Immature natural killer cell (primary cell): ENCODE data around the gene IDUA. TPM values are rescaled to one million over a fixed set of nuclear protein-coding genes. Genes with fewer than 3 reads are reported as not detected.
A peak's percentile ranks its signal among the peaks of the same experiment; 100 is the strongest.
"Not testable (repeated sequence)": the region's sequence is repeated elsewhere in the genome, so short reads cannot be mapped to it uniquely, and the experiment has no call there.

ENCODE experiments used
- DNase-seq, 3 donors: peaks; one replicate each; pipeline ENCODE4 v3.0.0; 2022; ENCODE audit warnings: mixed read lengths in 1 of 3
- H3K27ac Mint-ChIP-seq, 6 donors: one replicate each; pipeline ENCODE4 v1.8.0; 2020; ENCODE audit warnings: mixed read lengths in 6 of 6, mild to moderate bottlenecking in 5 of 6, inconsistent platforms in 4 of 6, moderate library complexity in 3 of 6
- H3K27me3 Mint-ChIP-seq, 3 donors: one replicate each; pipeline ENCODE4 v1.8.0; 2020 to 2021; ENCODE audit warnings: low read depth in 3 of 3, mild to moderate bottlenecking in 3 of 3, mixed read lengths in 3 of 3, moderate library complexity in 3 of 3, inconsistent platforms in 1 of 3
- H3K36me3 Mint-ChIP-seq, 3 donors: one replicate each; pipeline ENCODE4 v1.8.0; 2020; ENCODE audit warnings: mixed read lengths in 3 of 3, inconsistent platforms in 2 of 3, mild to moderate bottlenecking in 2 of 3
- H3K4me1 Mint-ChIP-seq, 2 donors: one replicate each; pipeline ENCODE4 v1.8.0; 2020; ENCODE audit warnings: inconsistent platforms in 2 of 2, mild to moderate bottlenecking in 2 of 2, mixed read lengths in 2 of 2, moderate library complexity in 1 of 2
- H3K4me3 Mint-ChIP-seq, 5 donors: one replicate each; pipeline ENCODE4 v1.8.0; 2020; ENCODE audit warnings: mild to moderate bottlenecking in 5 of 5, mixed read lengths in 5 of 5, inconsistent platforms in 3 of 5, moderate library complexity in 3 of 5
- H3K9me3 Mint-ChIP-seq, 6 donors: one replicate each; pipeline ENCODE4 v1.8.0; 2020; ENCODE audit warnings: mild to moderate bottlenecking in 6 of 6, mixed read lengths in 6 of 6, inconsistent platforms in 4 of 6, moderate library complexity in 3 of 6
- polyA plus RNA-seq, 3 donors: library from polyadenylated mRNA; unstranded; fragments of 300-500 nt; fragmentation: Illumina TruSeq; gene quantifications; one replicate each; pipeline ENCODE4 v1.2.3, GENCODE V29; 2021

The IDUA gene
- polyA plus RNA-seq, 3 donors from 2014 or later, result 5.6 to 12.2 (median 6.3) TPM

- DNase-seq, result no peak
- Mint-ChIP-seq H3K9me3 (no peaks in the 10 kb centered on the region), H3K27ac (no peak overlapping the region), H3K36me3 (no peaks in the 10 kb centered on the region), H3K4me3 (no peak overlapping the region), H3K27me3 (peaks cover 0 to 4% (median 2%) of the 10 kb centered on the region in 3 donors), H3K4me1 (peaks cover 0 to 2% of the 10 kb centered on the region in 2 donors)
These were observed 53.7 kb downstream of the IDUA start for GRCh38 chr4:1040344-1041146.

GRCh38 chr4:1041147-1041935 lies 54.5 kb downstream of the IDUA start:
- peaks cover 0 to 2% of the 10 kb centered on the region in 2 donors for H3K4me1 Mint-ChIP-seq
- H3K9me3 Mint-ChIP-seq, result no peaks in the 10 kb centered on the region
- no peak for DNase-seq
- H3K27me3 Mint-ChIP-seq, result peaks cover 0 to 4% (median 4%) of the 10 kb centered on the region in 3 donors
- no peaks in the 10 kb centered on the region for H3K36me3 Mint-ChIP-seq
- H3K4me3 Mint-ChIP-seq, result peak overlapping the region in 1 of 5 donors; percentile 15
- H3K27ac Mint-ChIP-seq, result no peak overlapping the region

DNA sequence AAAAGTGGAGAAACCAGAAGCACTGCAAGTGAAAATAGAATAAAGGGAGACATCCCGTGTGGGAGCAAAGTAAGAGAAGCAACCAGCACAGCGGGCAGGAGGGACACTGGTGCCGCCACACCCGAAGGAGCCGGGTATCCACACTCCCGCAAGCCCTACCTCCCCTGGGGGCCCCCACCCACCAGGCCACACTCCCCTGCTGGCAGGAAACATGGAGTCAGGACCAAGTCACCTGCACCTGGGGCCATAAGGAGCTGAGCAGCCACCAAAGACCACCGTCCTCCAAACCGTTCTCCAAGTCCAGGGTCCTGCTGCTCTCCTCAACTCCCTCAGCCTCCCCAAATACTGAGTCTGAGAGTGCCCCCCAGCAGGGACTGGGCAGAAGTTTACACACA lies 55.1 kb downstream of the IDUA start:
- Mint-ChIP-seq H3K27ac (no peak overlapping the region), H3K9me3 (no peaks in the 10 kb centered on the region), H3K27me3 (peaks cover 2 to 6% (median 5%) of the 10 kb centered on the region in 3 donors), H3K4me3 (no peak overlapping the region), H3K4me1 (peaks cover 0 to 2% of the 10 kb centered on the region in 2 donors), H3K36me3 (no peaks in the 10 kb centered on the region)
- DNase-seq, result no peak

DNA sequence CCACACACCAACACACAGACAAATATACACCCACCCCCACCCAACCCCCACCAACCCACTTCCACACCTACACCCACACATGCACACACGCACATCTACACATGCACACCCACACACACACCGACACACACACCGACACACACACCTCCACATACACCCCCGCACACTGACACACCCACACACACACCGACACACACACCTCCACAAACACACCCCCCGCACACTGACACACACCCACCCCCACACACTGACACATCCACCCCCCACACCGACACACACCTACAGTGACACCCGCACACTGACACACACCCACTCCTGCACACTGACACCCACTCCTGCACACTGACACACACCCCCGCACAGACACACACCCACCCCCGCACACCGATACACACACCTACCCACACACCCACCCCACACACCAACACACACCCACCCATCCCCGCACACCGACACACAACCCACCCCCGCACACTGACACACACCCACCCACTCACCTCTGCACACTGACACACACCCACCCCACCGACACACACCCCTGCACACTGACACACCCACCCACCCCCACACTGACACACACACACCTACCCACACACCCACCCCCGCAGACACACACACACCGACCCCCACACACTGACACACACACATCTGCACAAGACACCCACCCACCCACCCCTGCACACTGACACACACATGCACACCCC lies 55.7 kb downstream of the IDUA start:
- H3K27ac Mint-ChIP-seq, result no peak overlapping the region
- peaks cover 0 to 2% of the 10 kb centered on the region in 2 donors for H3K4me1 Mint-ChIP-seq

DNA sequence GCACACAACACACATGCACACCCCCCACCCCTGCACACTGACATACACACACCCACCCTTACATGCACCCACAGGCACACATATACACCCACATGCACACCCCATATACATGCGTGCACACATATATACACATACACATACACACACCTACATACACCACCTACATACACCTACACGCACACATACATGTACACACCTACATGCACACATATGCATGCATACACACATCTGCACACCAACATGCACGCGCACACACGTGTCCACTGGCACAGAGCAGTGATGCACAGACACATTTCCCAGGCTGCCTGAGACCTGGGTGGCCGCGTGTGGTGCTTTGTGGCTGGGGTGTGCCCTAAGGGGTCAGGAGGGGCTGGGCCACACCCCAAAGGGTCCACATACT lies 56.3 kb downstream of the IDUA start:
- Mint-ChIP-seq H3K27ac (no peak overlapping the region), H3K4me3 (no peak overlapping the region), H3K27me3 (peaks cover 2 to 14% (median 7%) of the 10 kb centered on the region in 3 donors)

More for the DNA sequence above, 55.7 kb downstream of the IDUA start:
- Mint-ChIP-seq H3K4me3 (no peak overlapping the region), H3K27me3 (peaks cover 2 to 8% (median 6%) of the 10 kb centered on the region in 3 donors), H3K36me3 (no peaks in the 10 kb centered on the region), H3K9me3 (no peaks in the 10 kb centered on the region)
- DNase-seq, result no peak

DNA sequence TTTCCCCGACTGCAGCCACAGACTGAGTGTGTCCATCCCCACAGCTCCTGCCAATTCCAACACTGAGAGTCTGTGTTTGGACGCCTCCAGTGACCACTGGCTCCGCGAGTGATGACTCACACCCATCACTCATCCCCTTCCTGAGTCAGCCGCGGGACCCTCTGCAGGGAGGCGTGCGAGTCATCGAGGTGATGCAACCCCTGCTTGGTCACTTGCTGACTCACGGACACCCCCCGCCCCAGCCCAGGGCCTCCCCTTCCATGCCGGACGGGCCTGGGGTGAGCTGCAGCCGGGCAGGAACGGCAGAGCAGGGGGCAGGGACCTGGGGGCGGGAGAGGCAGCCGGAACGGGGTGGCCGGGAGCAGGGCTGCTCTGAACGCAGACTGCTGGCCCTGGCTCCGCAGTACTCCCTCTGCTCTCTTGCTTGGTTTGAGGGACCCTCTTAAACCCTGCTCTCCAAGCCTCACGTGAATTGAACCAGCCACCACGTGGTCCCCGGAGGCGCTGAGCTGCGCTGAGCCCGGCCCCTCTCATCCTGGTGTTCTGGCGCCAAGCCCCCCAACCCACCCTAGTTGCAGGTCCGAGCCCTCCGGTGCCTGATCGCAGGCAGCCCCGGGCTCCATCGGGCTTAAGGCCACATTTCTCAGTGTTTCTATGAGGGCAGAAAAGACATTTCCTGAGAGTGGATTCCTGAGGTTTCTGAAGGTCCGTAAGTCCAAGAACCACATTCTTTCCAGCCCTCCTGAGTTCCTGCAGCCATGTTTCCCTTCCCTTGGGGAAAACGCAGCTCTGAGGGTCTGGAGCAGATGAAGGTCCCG lies 57.0 kb downstream of the IDUA start:
- Mint-ChIP-seq H3K9me3 (no peaks in the 10 kb centered on the region), H3K36me3 (no peaks in the 10 kb centered on the region), H3K27me3 (peaks cover 2 to 14% (median 7%) of the 10 kb centered on the region in 3 donors), H3K4me3 (no peak overlapping the region), H3K4me1 (peaks cover 0 to 2% of the 10 kb centered on the region in 2 donors), H3K27ac (no peak overlapping the region)
- DNase-seq, result no peak

More for the DNA sequence above, 56.3 kb downstream of the IDUA start:
- H3K4me1 Mint-ChIP-seq, result peaks cover 0 to 2% of the 10 kb centered on the region in 2 donors
- H3K9me3 Mint-ChIP-seq, result no peaks in the 10 kb centered on the region
- no peak for DNase-seq
- no peaks in the 10 kb centered on the region for H3K36me3 Mint-ChIP-seq

DNA sequence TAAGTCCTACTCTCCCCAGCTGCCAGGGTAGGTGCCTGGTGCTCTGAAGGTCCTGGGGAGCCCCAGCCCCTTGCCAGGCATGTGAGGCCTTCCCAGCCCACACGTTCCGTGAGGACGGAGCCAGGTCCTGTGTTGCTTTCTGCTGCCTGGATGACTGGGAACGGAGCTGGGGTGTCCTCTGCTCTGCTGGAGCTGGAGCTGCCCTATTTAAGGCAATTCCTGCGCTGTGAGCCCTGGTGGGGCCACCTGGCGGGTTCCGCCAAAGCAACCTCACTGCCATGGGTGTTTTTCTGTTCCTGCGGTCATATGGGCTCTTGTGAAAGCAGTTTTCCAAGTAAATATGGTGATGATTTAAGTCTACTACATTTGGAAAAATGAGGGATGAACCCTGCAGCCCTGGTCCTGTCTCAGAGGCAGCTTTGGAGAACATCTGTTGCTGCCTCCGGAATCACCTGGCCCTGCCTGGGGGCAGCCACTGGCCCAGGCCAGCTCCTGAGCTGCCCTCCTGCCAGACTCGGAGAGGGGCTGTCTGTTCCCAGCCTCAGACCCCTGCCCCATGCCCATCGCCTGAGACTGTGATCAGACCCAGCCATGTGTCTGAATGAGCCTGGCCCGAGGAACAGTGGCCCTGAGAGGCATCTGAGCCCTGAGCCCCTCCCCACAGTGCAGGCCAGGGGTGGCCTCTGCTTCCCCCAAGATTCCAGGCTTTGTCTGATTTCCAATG lies 57.8 kb downstream of the IDUA start:
- peaks cover 2 to 15% (median 7%) of the 10 kb centered on the region in 3 donors for H3K27me3 Mint-ChIP-seq

DNA sequence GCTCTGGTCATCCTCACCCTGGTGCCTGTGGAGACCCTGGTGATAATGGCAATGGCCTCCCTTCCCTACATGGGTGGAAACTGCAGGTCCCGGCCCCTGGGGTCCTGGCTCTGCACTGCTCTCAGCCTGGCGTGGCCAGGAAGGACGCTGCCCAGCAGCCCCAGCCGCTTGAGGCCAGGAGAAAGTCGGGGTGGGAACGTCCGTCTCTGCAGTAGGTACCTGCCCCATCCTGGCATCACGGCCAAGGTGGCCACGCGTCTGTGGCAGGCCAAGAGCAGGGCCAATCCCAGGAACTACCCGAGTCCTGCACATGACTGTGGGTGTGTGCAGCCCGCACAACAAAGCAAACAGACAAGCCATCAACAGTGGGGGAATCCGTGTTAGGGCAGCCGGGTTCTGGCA lies 58.4 kb downstream of the IDUA start:
- peaks cover 0 to 2% of the 10 kb centered on the region in 2 donors for H3K4me1 Mint-ChIP-seq
- no peak for DNase-seq
- H3K36me3 Mint-ChIP-seq, result no peaks in the 10 kb centered on the region
- H3K9me3 Mint-ChIP-seq, result no peaks in the 10 kb centered on the region
- H3K4me3 Mint-ChIP-seq, result no peak overlapping the region
- H3K27ac Mint-ChIP-seq, result no peak overlapping the region
- H3K27me3 Mint-ChIP-seq, result peaks cover 2 to 15% (median 7%) of the 10 kb centered on the region in 3 donors

More for the DNA sequence above, 57.8 kb downstream of the IDUA start:
- Mint-ChIP-seq H3K4me1 (peaks cover 0 to 2% of the 10 kb centered on the region in 2 donors), H3K4me3 (no peak overlapping the region), H3K9me3 (no peaks in the 10 kb centered on the region), H3K36me3 (no peaks in the 10 kb centered on the region), H3K27ac (no peak overlapping the region)
- no peak for DNase-seq

DNA sequence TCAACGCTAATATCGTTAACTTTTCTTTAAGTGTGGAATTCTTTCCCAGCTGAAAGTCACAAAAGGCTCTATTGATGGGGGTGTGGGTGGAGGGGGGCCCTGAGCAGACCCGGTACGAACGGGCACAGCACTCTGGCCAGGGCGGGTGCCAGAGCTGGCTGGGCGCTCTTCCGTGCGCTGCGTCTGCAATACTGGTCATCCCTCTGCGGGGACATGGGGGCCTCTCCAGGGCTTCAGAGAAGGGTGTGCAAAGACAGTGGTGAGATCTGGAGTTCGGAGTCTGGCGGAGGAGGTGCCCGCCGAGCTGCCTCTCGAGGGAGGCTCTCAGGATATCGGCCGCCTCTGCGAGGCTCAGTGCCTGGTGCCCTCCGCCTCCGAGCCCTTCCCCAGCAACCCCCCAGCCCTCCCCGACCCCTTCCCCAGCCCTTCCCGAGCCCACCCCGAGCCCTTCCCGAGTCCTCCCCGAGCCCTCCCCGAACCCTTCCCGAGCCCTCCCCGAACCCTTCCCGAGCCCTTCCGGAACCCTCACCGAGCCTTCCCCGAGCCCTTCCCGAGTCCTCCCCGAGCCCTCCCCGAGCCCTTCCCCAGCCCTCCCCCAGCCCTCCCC lies 58.9 kb downstream of the IDUA start:
- H3K27me3 Mint-ChIP-seq, result peaks cover 2 to 15% (median 7%) of the 10 kb centered on the region in 3 donors
- H3K4me1 Mint-ChIP-seq, result peaks cover 0 to 2% of the 10 kb centered on the region in 2 donors
- no peak overlapping the region for H3K27ac Mint-ChIP-seq
- no peaks in the 10 kb centered on the region for H3K9me3 Mint-ChIP-seq
- DNase-seq, result no peak
- H3K36me3 Mint-ChIP-seq, result no peaks in the 10 kb centered on the region
- no peak overlapping the region for H3K4me3 Mint-ChIP-seq

DNA sequence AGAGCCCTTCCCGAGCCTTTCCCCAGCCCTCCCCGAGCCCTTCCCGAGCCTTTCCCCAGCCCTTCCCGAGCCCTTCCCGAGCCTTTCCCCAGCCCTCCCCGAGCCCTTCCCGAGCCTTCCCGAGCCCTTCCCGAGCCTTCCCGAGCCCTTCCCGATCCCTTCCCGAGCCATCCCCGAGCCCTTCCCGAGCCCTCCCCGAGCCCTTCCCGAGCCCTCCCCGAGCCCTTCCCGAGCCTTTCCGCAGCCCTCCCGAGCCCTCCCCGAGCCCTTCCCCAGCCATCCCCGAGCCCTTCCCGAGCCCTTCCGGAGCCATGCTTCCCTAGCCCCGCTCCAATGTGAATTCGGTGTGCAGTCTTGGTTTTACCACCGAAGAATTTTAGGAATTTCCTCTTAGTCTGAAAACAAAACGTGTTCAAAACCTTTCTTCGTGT lies 59.8 kb downstream of the IDUA start:
- not testable (repeated sequence) for H3K4me1 Mint-ChIP-seq, H3K9me3 Mint-ChIP-seq, H3K36me3 Mint-ChIP-seq, H3K27ac Mint-ChIP-seq, DNase-seq, H3K4me3 Mint-ChIP-seq
- peaks cover 2 to 15% (median 6%) of the 10 kb centered on the region in 3 donors for H3K27me3 Mint-ChIP-seq

- no peaks in the 10 kb centered on the region for H3K9me3 Mint-ChIP-seq
- peaks cover 2 to 15% (median 5%) of the 10 kb centered on the region in 3 donors for H3K27me3 Mint-ChIP-seq
- H3K36me3 Mint-ChIP-seq, result no peaks in the 10 kb centered on the region
- no peaks in the 10 kb centered on the region for H3K4me1 Mint-ChIP-seq
- DNase-seq, result no peak
- H3K4me3 Mint-ChIP-seq, result no peak overlapping the region
- H3K27ac Mint-ChIP-seq, result no peak overlapping the region
These were observed 60.5 kb downstream of the IDUA start for GRCh38 chr4:1047106-1047975.
